ENCODE results near the gene LAMB1. TPM values are rescaled to one million over a fixed set of nuclear protein-coding genes. Genes with fewer than 3 reads are reported as not detected.
A peak's percentile ranks its signal among the peaks of the same experiment; 100 is the strongest.

The LAMB1 gene
- total and polyA plus RNA-seq, 2 experiments from 2014 or later, result 284 to 323 TPM

GRCh38 chr7:107994421-107995030, 8.4 kb downstream of the LAMB1 start:
- H3K4me2 ChIP-seq, result peak overlapping the region; percentile 64
- H3K27ac ChIP-seq, result peak overlapping the region; percentile 95
- H3K4me1 ChIP-seq (ENCODE audit: insufficient read depth), result peaks cover 60% of the 10 kb centered on the region

GRCh38 chr7:107993891-107994291, 9.1 kb downstream of the LAMB1 start:
- Histone ChIP-seq H2AFZ (no peak overlapping the region), H3K36me3 (replicated peaks; ENCODE audit: insufficient read depth, low read depth) (no peaks in the 10 kb centered on the region), H3K27me3 (no peaks in the 10 kb centered on the region), H3K4me3 (no peak overlapping the region), H4K20me1 (ENCODE audit: insufficient read depth, poor library complexity, severe bottlenecking) (no peaks in the 10 kb centered on the region), H3K9me3 (ENCODE audit: low read depth) (no peaks in the 10 kb centered on the region), H3K9me2 (replicated peaks; ENCODE audit: insufficient read depth) (no peaks in the 10 kb centered on the region), H3K4me1 (ENCODE audit: insufficient read depth) (peaks cover 54% of the 10 kb centered on the region), H3K27ac (peak overlapping the region; percentile 95), H3K4me2 (peak overlapping the region; percentile 64), H3K79me2 (peaks cover 49% of the 10 kb centered on the region)
- no peak for DNase-seq (ENCODE audit: low spot score)
- WGBS (ENCODE audit: low lambda C conversion rate, missing lambda C conversion rate), result 76% methylated on average over 1 of the region's 1 CpG
- TF ChIP-seq EZH2 (IDR thresholded peaks at IDR 0.05; ENCODE audit: borderline replicate concordance) (no peak), EZH2phosphoT487 (IDR thresholded peaks at IDR 0.05; ENCODE audit: low read depth, severe bottlenecking, unreplicated experiment) (no peak), CTCF (IDR thresholded peaks at IDR 0.05; ENCODE audit: poor library complexity) (no peak)

More at GRCh38 chr7:107994421-107995030, 8.4 kb downstream of the LAMB1 start:
- 47% methylated on average over 2 of the region's 2 CpGs for WGBS (ENCODE audit: low lambda C conversion rate, missing lambda C conversion rate)
- H4K20me1 ChIP-seq (ENCODE audit: insufficient read depth, poor library complexity, severe bottlenecking), result no peaks in the 10 kb centered on the region
- H3K9me2 ChIP-seq (replicated peaks; ENCODE audit: insufficient read depth), result no peaks in the 10 kb centered on the region
- no peak for DNase-seq (ENCODE audit: low spot score)
- H3K79me2 ChIP-seq, result peaks cover 52% of the 10 kb centered on the region
- TF ChIP-seq EZH2 (IDR thresholded peaks at IDR 0.05; ENCODE audit: borderline replicate concordance) (no peak), CTCF (IDR thresholded peaks at IDR 0.05; ENCODE audit: poor library complexity) (no peak), EZH2phosphoT487 (IDR thresholded peaks at IDR 0.05; ENCODE audit: low read depth, severe bottlenecking, unreplicated experiment) (no peak)
- no peaks in the 10 kb centered on the region for H3K9me3 ChIP-seq (ENCODE audit: low read depth)
- H3K4me3 ChIP-seq, result no peak overlapping the region
- no peak overlapping the region for H2AFZ ChIP-seq
- no peaks in the 10 kb centered on the region for H3K36me3 ChIP-seq (replicated peaks; ENCODE audit: insufficient read depth, low read depth)
- no peaks in the 10 kb centered on the region for H3K27me3 ChIP-seq

- no peaks in the 10 kb centered on the region for H3K9me3 ChIP-seq (ENCODE audit: low read depth)
- peaks cover 13% of the 10 kb centered on the region for H3K4me1 ChIP-seq (ENCODE audit: insufficient read depth)
- peaks cover 3% of the 10 kb centered on the region for H3K36me3 ChIP-seq (replicated peaks; ENCODE audit: insufficient read depth, low read depth)
- H4K20me1 ChIP-seq (ENCODE audit: insufficient read depth, poor library complexity, severe bottlenecking), result no peaks in the 10 kb centered on the region
- no peaks in the 10 kb centered on the region for H3K9me2 ChIP-seq (replicated peaks; ENCODE audit: insufficient read depth)
- no peak overlapping the region for H2AFZ ChIP-seq
- H3K79me2 ChIP-seq, result peaks cover 61% of the 10 kb centered on the region
- no peak overlapping the region for H3K4me3 ChIP-seq
- H3K27ac ChIP-seq, result no peak overlapping the region
- no peaks in the 10 kb centered on the region for H3K27me3 ChIP-seq
- no peak overlapping the region for H3K4me2 ChIP-seq
- TF ChIP-seq EZH2phosphoT487 (IDR thresholded peaks at IDR 0.05; ENCODE audit: low read depth, severe bottlenecking, unreplicated experiment), result no peak
- no peak for TF ChIP-seq EZH2 (IDR thresholded peaks at IDR 0.05; ENCODE audit: borderline replicate concordance)
- no peak for TF ChIP-seq CTCF (IDR thresholded peaks at IDR 0.05; ENCODE audit: poor library complexity)
- 90% methylated on average over 9 of the region's 9 CpGs for WGBS (ENCODE audit: low lambda C conversion rate, missing lambda C conversion rate)
- no peak for DNase-seq (ENCODE audit: low spot score)
These were observed 13.2 kb downstream of the LAMB1 start for GRCh38 chr7:107989618-107990373.
